Endometrium (tissue), 2 donors: ENCODE results near the gene METTL23.
"Not testable (repeated sequence)": the region's sequence is repeated elsewhere in the genome, so short reads cannot be mapped to it uniquely, and the experiment has no call there.

Experiments
- FAIRE-seq: peaks from 2 replicates; lab custom pipeline; 2012; peaks lifted over from hg19 to GRCh38; lab: Jason Lieb, UNC
- donor health status: control.
- donor health status: control.

The METTL23 gene

DNA sequence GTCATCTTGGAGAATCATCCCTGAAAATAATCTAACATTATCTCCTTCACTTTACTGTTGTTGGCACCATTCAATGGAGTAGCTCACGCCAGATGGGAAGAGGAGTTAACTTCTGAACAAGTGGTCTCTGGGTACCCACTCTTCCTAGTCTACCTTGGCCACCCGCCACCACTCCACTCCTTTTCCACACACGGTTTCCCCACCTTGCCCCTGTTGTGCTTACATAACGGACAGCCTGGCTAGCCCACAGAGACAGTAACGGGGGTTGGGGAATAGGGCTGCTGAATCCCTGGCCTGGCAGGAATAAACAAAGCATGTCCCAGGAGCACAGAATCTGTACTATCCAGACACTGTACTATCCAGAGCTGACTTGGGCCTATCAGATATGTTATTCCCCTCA, 12.3 kb upstream of the METTL23 start:
- no peak for FAIRE-seq

DNA sequence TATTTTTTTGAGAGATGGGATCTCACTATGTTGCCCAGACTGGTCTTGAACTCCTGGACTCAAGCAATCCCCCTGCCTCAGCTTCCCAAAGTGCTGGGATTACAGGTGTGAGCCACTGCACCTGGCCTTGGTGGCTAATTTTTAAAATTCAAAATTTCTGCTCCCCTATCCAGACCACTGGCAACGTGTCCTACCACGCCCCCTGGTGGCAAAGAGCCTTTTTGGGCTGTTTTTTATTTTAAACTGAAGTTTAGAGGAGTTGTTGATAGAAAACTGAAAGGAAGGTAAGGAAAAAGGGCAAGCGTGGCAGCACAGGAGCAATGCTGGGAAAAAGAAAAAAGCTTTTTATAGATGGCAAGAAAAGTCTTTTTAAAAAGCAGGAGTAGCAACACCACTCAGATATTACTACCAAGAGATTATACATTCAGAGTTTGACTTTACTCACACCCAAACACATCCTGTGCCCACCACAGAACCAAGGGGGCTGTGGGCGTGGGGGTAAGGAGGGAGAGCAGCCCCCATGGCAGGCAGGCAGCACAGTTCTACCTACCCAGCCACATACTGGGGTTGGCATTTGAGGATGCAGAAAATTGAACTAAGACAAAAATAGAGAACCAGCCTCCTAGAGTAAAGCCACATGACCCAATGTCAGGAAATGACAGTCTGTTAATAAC, 11.7 kb upstream of the METTL23 start:
- no peak for FAIRE-seq

DNA sequence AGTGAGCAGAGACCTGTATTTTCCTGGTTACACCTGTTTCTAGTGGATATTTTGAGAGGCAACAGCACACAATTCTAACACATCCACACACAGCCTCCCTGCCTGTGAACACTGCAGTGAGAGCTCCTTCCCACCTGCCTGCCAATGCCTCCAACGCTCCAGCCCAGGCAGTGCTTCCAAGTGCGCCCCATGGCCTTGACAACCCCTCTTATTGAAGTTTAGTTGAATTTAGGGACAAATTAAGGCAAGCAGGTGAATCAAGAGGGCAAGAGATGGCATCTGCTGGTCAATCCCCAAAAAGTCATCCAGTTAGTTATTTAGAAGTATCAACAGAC, 11.2 kb upstream of the METTL23 start:
- no peak for FAIRE-seq

DNA sequence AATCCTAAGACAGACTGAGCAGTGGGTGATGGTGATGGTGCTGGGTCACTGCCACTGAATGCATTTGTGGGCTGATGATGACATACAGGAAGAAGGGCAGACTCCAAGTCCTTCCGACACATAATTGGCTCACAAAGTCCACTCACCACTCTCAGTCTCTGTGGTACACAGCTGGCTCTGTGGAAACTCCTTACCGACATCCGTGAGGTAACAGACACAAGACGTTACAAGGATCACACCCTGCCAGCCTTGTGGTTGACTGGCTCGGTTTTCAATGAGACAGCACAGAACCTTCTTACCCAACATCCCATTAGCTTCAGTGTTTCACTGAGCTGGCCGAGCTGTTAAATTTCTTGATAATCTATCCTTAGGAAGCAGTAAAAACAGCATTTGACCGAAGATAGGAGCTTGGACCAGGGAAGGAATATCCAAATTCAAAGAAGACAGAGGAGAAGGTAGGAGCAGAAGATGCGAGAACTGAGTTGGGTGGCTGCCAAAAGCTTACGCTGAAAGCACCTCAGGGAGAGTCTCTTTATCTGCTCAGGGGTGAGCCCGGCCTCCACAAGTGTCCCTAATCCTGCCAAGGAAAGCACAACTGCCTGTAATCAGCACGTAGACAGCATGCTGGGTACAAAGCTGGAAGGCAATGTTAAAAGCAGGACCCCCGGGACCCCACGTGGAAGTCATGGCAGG, 10.3 kb upstream of the METTL23 start:
- no peak for FAIRE-seq

DNA sequence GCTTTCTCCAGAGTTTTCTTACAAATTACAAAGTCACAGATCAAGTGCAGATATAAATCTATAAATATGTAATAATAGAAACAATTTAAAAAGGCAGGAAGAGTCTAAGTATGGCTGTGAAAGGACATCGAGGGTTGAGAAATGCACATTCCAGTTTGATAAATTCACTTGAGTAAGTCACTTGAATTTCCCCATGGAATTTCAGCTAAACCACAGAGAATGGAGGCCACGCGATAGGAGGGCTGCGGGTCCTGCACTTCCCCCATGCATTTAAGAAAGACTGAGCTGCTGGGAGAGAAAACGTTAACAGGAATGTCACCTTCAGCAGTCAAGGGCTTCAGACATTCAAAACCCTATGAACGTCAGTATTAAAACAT, 9.8 kb upstream of the METTL23 start:
- FAIRE-seq: no peak

DNA sequence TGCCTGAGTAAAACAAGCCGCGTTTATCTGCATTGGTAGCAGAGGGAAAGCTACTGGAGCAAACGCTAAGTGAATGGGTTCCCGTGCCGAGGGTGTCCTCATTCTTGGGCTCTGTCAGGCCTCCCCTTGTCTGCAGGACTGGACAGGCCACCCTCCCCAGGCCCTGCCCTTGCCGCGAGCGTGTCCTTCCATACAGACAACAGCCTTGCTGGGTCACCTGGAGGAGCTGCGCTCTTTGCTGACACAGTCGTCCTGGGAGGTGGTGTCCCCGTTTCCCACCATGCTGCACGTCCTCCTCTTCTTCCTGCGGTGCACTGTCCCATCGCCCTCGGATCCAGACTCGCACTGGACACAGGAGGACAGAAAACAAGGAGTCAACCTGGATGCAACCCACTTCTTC, 8.1 kb upstream of the METTL23 start:
- FAIRE-seq: no peak

DNA sequence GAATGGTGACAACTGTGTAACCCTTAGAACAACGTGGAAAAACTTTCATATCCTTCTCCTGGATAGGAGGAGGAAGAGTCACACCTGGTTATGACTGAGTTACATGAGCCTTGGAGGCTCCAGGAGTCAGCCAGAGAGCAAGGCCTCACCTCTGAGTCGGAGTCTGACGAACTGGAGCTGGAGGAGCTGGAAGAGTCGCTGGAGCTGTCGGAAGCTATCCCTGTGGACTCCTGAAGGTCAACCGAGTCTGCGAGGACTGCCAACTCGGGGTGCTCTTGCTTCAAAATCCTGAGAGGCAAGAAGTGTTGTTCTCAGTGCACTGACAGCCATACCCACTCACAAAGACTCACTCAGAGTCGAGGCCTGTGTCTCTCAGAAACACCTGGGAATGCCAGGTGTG, 6.4 kb upstream of the METTL23 start:
- no peak for FAIRE-seq

DNA sequence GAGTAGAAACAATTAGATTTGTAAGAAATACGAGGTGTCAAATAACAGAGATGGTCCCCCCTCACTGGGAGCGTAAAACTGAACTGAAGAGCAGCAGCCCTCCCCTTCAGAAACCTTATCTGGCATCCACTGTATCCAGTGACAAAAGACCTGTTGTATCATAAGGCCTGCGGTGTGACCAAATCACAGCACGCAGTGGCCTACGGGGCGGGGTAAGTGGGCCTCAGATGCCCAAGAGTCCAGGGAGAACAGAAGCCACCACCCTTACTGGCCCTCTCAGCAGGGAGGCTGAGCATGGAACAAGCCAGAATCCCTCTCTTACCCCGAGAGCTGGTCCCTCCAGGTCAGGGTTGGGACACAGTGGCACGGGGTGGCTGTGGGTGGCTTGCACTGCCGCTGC, 5.7 kb upstream of the METTL23 start:
- no peak for FAIRE-seq

DNA sequence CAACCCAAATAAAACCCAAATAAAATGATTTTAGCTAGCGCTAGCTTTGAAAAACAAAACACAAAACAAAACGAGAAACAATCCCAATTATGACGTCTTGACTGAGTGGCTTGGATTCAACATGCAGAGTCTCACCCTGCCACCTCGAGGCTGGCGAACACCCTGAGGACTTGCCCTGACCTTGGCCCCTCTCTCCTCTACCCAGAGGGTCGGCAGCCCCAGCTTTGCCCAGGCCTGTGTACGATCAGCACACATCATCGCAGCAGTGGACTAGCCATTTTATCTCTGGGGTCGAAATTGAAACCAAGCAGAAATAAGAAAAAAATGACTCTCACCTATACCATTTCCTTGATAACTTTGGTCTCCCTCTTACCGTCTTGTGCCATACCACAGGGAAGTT, 5.2 kb upstream of the METTL23 start:
- FAIRE-seq: no peak

DNA sequence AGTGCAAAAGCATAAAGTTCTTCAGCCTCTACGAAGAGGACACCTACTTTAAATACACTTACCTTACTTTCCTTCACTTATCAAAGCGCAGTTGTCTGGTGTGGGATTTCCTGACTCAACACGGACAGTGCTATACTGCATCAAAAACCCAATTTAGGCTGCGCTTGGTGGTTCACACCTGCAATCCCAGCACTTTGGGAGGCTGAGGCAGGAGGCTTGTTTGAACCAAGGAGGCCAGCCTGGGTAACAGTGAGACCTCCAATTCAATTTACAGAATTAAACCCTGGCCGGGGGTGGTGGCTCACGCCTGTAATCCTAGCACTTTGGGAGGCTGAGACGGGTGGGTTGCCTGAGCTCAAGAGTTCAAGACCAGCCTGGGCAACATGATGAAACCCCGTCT, 4.4 kb upstream of the METTL23 start:
- no peak for FAIRE-seq

DNA sequence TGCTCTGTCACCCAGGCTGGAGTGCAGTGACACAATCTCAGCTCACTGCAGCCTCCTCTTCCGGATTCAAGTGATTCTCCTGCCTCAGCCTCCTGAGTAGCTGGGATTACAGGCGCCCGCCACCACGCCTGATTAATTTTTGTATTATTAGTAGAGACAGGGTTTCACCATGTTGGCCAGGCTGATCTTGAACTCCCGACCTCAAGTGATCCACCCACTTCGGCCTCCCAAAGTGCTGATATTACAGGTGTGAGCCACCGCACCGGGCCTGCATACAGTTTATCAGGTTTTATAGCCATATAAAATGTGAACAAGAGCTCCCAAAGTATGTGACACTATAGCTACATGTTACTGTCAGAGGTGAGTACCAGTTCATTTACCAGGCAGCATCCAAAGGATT, 3.7 kb upstream of the METTL23 start:
- FAIRE-seq: not testable (repeated sequence)

DNA sequence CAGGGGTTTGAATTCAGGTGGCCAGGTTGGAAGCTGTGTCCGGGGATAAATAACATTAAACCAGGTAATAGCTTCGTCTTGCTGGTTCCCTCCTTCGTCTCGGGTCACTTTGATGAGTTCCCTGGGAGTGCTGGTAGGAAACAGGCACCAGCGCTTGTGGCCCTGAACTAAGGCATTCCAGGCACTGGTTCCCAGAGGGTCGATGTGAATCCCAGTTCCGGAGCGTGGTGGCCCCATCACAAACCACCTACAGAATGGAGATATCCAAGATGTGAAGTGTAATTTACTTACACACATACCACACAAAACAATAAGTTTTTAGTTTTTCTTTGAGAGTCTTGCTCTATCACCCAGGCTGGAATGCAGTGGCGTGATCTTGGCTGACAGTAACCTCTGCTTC, 2.8 kb upstream of the METTL23 start:
- no peak for FAIRE-seq

DNA sequence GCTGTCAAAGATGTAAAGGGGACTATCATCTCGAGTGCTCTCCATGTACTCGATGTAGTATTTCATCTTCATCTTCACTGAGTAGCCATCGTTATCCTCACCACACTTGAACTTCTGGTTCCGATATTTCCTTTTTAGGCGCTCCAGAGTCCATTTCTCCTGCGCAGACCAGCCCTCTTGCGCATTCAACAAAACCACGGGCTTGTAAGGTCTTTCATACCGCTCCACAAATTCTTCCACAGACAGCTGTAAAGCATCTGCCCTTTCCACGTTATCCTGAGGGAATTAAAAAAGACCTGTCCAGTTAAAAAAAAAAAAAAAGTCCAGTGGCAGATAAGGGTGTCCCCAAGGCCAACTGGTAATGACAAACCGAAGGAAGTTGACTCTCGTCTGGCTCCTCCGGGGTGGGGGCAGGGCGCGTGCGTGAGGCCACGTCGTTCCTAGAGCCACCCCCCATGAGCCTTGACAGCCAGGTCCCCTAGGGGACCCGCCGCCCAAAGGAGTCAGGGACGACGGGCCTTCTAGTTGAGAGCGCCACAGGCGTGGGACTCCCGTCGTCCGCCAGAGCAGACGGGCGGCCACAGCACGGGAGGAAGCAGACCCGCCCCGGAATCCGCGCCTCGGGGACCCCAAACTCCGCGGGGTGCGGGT, 934 bp upstream of the METTL23 start:
- no peak for FAIRE-seq

DNA sequence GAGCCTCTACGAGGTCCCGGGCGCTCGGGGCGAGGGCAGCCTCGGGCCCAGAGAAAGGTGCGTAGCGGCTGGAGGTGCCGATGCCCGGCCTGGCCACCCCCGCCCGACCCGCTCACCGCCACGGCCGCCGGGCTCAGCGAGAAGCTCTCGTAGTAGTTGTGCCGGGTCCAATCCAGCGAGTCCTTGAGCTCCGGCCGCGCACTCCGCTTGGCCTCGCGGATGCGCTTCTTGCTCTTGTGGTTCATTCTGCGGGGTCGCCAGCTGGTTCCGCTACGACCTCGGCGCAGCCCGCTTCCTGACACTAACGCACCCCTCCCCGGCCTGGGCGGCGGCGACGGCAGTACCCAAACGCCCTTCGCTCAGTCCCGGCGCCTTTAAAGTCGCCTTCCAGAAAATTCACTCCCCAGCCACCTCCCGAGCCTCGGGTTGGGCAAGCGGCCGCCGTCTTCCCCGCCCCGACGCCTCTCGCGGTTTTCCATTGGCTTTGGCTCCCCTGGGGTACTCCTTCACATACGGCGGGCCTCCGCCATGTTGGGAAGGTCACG, 336 bp upstream of the METTL23 start, which contains the start of gene JMJD6:
TSS of gene JMJD6 (minus strand) at position 376 of the 545 bp plus-strand sequence. CDS start at position 245, 131 bp downstream.
- no peak for FAIRE-seq

DNA sequence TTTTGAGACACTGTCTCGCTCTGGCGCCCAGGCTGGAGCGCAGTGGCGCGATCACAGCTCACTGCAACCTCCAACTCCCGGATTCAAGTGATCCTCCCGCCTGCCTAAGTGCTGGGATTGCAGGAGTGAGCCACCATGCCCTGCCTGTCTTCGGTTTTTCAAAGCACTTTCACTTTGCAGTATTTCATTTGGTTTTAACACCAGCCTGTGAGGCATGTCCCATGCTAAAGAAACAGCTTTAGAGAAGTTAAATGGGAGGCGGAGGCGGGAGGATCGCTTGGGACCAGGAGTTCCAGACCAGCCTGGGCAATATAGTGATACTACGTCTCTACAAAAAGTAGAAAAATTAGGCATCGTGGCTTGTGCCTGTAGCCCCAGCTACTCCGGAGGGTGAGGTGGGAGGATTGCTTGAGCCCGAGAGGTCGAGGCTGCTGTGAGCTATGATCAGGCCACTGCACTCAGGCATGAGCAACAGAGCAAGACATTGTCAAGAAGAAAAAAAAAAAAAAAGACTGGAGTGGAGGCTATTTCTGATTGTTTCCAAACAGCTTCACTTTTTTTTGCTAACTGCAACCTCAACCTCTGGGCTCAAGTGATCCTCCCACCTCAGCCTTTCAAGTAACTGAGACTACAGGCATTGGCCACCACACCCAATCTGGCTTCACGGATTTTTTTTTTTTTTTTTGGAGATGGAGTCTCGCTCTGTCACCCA, 1.3 kb downstream of the METTL23 start:
- no peak for FAIRE-seq

DNA sequence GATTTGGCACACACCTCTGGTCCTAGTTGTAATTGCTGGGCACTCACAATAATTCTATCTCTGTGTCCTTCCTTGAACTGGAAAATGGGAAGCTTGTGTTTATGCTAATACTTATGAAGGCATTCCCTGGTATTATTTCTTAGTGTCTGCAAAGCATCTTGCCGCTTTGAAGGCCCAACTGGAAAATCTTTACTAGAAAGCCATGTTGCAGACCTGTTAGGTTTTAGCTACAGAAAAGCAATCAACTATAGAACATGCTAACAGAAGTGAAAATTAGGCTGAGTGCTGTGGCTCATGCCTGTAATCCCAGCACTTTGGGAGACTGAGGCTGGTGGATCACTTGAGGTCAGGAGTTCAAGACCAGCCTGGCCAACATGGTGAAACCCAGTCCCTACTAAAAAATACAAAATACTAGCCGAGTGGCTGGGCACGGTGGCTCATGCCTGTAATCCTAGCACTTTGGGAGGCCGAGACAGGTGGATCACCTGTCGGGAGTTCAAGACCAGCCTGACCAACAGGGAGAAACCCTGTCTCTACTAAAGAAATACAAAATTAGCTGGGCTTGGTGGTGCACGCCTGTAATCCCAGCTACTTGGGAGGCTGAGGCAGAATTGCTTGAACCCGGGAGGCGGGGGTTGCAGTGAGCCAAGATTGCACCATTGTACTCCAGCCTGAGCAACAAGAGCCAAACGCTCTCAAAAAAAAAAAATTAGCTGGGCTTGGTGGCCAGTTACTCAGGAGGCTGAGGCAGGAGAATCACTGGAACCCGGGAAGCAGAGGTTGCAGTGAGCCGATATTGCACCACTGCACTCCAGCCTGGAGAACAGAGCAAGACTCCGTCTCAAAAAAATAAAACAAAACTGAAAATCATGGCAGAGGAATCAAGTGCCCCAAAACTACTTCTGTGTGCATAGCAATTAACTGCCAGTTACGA, 5.4 kb downstream of the METTL23 start:
- FAIRE-seq: not testable (repeated sequence)

DNA sequence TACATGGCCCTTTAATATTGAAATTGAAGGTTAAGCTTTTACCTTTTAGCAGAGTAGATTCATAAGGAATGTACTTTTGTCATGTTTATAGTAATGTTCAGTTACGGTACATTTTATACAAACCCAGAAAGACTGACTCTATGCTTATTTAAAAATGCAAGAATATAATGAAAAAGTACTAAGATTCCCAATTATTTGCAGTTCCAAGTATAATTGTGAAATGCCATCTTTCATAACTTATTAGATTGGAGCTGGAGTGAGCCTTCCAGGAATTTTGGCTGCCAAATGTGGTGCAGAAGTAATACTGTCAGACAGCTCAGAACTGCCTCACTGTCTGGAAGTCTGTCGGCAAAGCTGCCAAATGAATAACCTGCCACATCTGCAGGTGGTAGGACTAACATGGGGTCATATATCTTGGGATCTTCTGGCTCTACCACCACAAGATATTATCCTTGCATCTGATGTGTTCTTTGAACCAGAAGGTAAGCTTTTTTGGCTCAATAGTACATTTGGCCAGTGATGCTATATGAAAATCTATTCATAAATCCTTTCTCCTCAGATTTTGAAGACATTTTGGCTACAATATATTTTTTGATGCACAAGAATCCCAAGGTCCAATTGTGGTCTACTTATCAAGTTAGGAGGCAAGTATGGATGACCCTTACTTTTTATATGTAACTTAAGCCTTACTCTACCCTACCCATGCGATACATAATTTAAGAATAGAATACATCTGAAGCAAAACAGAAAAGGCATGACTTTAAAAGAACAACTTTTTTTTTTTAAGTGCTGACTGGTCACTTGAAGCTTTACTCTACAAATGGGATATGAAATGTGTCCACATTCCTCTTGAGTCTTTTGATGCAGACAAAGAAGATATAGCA, 6.3 kb downstream of the METTL23 start:
- FAIRE-seq: no peak

DNA sequence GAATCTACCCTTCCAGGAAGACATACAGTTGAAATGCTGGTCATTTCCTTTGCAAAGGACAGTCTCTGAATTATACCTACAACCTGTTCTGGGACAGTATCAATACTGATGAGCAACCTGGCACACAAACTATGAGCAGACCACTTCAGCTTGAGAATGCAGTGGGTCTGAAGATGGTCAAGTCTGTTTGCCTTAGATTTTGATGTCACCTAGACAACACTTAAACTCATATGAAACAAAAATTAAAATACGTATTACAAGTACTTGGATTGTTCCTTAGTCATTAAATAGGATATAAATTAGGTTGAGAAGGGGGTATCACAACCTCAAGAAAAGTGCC, 6.9 kb downstream of the METTL23 start:
- no peak for FAIRE-seq

DNA sequence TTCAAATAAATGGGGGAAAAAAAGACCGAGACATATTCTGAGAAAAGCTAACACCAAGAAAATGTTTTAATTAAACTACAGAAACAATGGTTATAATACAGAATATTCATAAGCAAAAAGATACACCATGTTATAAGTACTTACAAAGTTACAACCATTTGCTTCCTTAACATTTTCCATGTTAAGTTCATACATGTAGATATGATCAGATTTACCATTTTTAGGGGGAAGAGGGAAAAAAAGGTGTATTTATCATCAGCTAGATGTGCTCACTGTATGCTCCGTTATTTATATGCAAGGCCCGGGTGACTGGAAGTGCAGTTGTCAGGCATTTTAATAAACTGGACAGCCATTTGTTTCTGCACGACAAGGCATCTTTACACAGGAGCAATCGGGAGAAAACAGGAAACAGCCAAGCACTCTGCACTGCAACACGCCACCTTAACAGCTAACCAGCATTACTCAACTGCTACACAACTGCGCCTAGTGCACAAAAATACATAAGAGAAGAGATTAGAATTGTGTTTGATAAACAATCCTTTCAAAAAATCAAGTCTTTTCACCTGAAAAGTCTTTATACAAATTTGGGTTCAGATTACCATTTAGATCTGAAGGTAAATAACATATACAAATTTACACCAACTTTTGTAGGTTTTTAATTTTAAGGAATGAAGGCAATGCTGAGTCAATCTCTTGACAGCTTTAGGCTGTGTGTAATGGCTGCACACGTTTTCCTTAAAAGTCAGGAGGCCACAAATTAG, 7.6 kb downstream of the METTL23 start:
- FAIRE-seq: no peak

DNA sequence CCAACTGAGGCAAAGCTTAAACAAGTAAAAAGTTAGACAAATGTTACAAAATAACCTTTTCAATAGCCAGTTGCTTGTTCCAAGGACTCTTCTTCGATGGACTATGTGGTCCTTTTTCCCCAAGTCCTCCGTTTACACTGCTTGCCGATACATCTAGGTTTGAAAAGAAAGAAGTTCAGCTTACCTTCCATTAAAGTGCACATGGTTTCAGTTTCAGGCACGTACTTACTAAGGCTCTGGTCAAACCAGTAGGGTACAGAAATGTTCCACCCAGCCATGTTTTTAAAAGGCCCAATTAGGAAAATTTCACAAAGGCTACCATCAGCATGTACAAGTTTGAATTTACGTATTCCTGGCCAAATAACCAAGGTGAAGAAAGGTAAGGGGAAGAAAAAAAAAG, 8.4 kb downstream of the METTL23 start:
- FAIRE-seq: no peak
